HepG2 (cell line): Measurements from ENCODE around the gene POLRMT.

ENCODE experiments used
- BHLHE40 ChIP-seq: IDR thresholded peaks from 2 replicates; pipeline ENCODE4 v1.6.1; 2011; ENCODE audit warnings: low read length, improper control_type of control experiment
- EHMT2 ChIP-seq: fragments of 200-600 bp; sonication (generic); IDR thresholded peaks from 2 replicates; pipeline ENCODE4 v1.7.0; 2017; ENCODE audit warnings: antibody characterized with exemption, low read depth, low read length, borderline replicate concordance
- FIP1L1 ChIP-seq: fragments of 200-400 bp; formaldehyde crosslinking; IDR thresholded peaks from 2 replicates; pipeline ENCODE4 v1.6.1; 2018; ENCODE audit warnings: low read depth, mild to moderate bottlenecking, low read length, moderate library complexity, borderline replicate concordance; ENCODE audit not compliant: insufficient read depth
- HDAC1 ChIP-seq: sonication (generic); formaldehyde crosslinking; IDR thresholded peaks from 2 replicates; pipeline ENCODE4 v1.5.1; 2020; ENCODE audit warnings: mild to moderate bottlenecking, missing genetic modification reagents
- NFYB ChIP-seq: sonication (generic); formaldehyde crosslinking; IDR thresholded peaks from 2 replicates; pipeline ENCODE4 v1.4.0; 2020; ENCODE audit warnings: missing genetic modification reagents
- PAX8 ChIP-seq: sonication (generic); formaldehyde crosslinking; IDR thresholded peaks from 2 replicates; pipeline ENCODE4 v1.8.0; 2022; ENCODE audit warnings: mild to moderate bottlenecking, missing genetic modification reagents, borderline replicate concordance
- RFX3 ChIP-seq: IDR thresholded peaks from 2 replicates; pipeline ENCODE4 v1.6.1; 2016; ENCODE audit warnings: missing biosample characterization, missing genetic modification reagents
- SP1 ChIP-seq, 2 experiments: fragments of 450-650 bp in 1 of 2; sonication (generic) in 1 of 2; formaldehyde crosslinking in 1 of 2; IDR thresholded peaks; 2 replicates each; pipeline versions ENCODE4 v1.4.0 to v1.6.1; 2016 to 2020; ENCODE audit warnings: missing genetic modification reagents in 1 of 2
- ZBTB42 ChIP-seq: sonication (generic); formaldehyde crosslinking; IDR thresholded peaks from 2 replicates; pipeline ENCODE4 v1.5.0; 2020; ENCODE audit warnings: mild to moderate bottlenecking, missing genetic modification reagents
- TF ChIP-seq, protein P1 (sequence below): sonication (generic); formaldehyde crosslinking; IDR thresholded peaks from 2 replicates; pipeline ENCODE4 v1.5.1; 2020; ENCODE audit warnings: mild to moderate bottlenecking, missing genetic modification reagents, moderate library complexity
- TF ChIP-seq, protein P2 (sequence below): sonication (generic); formaldehyde crosslinking; IDR thresholded peaks from 2 replicates; pipeline ENCODE4 v1.5.0; 2020; ENCODE audit warnings: mild to moderate bottlenecking, missing genetic modification reagents, moderate library complexity
- TF ChIP-seq, protein P3 (sequence below): sonication (generic); formaldehyde crosslinking; IDR thresholded peaks from 2 replicates; pipeline ENCODE4 v1.4.0; 2020; ENCODE audit warnings: missing genetic modification reagents, borderline replicate concordance

DNA sequence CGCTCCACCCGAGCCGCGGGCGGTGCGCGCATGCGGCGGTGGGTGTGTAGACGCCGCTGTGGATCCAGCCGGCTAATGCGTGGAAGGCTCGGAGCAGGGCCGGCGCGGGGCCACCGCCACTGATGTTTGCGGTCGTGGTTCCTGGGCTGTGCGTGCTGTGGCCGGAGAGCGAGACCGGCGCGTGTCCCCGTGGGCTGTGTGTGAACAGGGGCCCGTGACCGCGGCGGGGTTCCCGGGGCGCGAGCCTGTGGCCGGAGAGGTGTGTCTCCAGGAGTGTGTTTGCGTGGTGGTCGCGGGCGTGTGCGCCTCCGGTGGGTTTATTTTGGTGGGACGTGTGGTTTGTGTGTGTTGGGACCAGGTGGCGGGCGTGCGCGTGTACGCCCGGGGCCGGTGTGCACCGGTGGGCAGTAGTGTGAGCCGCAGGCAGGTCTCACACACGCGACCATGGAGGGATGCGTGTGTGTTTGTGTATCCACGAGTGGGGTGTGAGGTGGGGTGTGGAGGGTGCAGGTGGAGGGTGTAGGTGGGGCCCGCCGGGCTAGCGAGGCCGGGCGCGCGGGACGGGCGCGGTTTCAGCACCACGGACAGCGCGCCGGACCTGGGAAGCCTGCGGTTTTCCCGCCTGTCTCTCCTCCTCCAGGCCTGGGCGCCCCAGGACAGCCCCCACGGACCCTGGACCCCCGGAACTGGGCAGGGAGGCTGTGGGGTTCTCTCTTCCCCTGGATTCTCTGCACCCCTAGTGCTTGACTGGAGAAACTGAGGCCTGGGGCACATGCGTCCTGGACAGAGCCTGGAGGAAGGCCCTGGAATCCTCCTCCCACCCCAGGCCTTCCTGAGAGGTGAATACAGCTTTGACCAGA is 42.0 kb downstream of the POLRMT start:
- TF ChIP-seq, protein P1, sequence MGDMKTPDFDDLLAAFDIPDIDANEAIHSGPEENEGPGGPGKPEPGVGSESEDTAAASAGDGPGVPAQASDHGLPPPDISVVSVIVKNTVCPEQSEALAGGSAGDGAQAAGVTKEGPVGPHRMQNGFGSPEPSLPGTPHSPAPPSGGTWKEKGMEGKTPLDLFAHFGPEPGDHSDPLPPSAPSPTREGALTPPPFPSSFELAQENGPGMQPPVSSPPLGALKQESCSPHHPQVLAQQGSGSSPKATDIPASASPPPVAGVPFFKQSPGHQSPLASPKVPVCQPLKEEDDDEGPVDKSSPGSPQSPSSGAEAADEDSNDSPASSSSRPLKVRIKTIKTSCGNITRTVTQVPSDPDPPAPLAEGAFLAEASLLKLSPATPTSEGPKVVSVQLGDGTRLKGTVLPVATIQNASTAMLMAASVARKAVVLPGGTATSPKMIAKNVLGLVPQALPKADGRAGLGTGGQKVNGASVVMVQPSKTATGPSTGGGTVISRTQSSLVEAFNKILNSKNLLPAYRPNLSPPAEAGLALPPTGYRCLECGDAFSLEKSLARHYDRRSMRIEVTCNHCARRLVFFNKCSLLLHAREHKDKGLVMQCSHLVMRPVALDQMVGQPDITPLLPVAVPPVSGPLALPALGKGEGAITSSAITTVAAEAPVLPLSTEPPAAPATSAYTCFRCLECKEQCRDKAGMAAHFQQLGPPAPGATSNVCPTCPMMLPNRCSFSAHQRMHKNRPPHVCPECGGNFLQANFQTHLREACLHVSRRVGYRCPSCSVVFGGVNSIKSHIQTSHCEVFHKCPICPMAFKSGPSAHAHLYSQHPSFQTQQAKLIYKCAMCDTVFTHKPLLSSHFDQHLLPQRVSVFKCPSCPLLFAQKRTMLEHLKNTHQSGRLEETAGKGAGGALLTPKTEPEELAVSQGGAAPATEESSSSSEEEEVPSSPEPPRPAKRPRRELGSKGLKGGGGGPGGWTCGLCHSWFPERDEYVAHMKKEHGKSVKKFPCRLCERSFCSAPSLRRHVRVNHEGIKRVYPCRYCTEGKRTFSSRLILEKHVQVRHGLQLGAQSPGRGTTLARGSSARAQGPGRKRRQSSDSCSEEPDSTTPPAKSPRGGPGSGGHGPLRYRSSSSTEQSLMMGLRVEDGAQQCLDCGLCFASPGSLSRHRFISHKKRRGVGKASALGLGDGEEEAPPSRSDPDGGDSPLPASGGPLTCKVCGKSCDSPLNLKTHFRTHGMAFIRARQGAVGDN (CRISPR knock-in tag) = peak; percentile 62
- TF ChIP-seq, protein P2, sequence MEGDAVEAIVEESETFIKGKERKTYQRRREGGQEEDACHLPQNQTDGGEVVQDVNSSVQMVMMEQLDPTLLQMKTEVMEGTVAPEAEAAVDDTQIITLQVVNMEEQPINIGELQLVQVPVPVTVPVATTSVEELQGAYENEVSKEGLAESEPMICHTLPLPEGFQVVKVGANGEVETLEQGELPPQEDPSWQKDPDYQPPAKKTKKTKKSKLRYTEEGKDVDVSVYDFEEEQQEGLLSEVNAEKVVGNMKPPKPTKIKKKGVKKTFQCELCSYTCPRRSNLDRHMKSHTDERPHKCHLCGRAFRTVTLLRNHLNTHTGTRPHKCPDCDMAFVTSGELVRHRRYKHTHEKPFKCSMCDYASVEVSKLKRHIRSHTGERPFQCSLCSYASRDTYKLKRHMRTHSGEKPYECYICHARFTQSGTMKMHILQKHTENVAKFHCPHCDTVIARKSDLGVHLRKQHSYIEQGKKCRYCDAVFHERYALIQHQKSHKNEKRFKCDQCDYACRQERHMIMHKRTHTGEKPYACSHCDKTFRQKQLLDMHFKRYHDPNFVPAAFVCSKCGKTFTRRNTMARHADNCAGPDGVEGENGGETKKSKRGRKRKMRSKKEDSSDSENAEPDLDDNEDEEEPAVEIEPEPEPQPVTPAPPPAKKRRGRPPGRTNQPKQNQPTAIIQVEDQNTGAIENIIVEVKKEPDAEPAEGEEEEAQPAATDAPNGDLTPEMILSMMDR (CRISPR knock-in tag) = no peak
- no peak for TF ChIP-seq HDAC1
- TF ChIP-seq EHMT2 = peak; percentile 85
- 0 out of 2 replicates have a peak, but pooled peaks have one; percentile 27 for TF ChIP-seq NFYB
- TF ChIP-seq, protein P3, sequence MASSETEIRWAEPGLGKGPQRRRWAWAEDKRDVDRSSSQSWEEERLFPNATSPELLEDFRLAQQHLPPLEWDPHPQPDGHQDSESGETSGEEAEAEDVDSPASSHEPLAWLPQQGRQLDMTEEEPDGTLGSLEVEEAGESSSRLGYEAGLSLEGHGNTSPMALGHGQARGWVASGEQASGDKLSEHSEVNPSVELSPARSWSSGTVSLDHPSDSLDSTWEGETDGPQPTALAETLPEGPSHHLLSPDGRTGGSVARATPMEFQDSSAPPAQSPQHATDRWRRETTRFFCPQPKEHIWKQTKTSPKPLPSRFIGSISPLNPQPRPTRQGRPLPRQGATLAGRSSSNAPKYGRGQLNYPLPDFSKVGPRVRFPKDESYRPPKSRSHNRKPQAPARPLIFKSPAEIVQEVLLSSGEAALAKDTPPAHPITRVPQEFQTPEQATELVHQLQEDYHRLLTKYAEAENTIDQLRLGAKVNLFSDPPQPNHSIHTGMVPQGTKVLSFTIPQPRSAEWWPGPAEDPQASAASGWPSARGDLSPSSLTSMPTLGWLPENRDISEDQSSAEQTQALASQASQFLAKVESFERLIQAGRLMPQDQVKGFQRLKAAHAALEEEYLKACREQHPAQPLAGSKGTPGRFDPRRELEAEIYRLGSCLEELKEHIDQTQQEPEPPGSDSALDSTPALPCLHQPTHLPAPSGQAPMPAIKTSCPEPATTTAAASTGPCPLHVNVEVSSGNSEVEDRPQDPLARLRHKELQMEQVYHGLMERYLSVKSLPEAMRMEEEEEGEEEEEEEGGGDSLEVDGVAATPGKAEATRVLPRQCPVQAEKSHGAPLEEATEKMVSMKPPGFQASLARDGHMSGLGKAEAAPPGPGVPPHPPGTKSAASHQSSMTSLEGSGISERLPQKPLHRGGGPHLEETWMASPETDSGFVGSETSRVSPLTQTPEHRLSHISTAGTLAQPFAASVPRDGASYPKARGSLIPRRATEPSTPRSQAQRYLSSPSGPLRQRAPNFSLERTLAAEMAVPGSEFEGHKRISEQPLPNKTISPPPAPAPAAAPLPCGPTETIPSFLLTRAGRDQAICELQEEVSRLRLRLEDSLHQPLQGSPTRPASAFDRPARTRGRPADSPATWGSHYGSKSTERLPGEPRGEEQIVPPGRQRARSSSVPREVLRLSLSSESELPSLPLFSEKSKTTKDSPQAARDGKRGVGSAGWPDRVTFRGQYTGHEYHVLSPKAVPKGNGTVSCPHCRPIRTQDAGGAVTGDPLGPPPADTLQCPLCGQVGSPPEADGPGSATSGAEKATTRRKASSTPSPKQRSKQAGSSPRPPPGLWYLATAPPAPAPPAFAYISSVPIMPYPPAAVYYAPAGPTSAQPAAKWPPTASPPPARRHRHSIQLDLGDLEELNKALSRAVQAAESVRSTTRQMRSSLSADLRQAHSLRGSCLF (CRISPR knock-in tag) = peak; percentile 79
- TF ChIP-seq PAX8 (CRISPR knock-in tag) = no peak; the same call in 1 of the 2 replicates
- no peak for TF ChIP-seq BHLHE40
- TF ChIP-seq FIP1L1 = no peak
- TF ChIP-seq RFX3 (CRISPR knock-in tag) = no peak
- no peak for TF ChIP-seq ZBTB42
- no peak for TF ChIP-seq SP1 (IDR thresholded peaks at IDR 0.05)
- no peak for TF ChIP-seq SP1 (CRISPR knock-in tag; IDR thresholded peaks at IDR 0.05)
